ENCODE measurements around the gene DDX6.

The DDX6 gene

DNA sequence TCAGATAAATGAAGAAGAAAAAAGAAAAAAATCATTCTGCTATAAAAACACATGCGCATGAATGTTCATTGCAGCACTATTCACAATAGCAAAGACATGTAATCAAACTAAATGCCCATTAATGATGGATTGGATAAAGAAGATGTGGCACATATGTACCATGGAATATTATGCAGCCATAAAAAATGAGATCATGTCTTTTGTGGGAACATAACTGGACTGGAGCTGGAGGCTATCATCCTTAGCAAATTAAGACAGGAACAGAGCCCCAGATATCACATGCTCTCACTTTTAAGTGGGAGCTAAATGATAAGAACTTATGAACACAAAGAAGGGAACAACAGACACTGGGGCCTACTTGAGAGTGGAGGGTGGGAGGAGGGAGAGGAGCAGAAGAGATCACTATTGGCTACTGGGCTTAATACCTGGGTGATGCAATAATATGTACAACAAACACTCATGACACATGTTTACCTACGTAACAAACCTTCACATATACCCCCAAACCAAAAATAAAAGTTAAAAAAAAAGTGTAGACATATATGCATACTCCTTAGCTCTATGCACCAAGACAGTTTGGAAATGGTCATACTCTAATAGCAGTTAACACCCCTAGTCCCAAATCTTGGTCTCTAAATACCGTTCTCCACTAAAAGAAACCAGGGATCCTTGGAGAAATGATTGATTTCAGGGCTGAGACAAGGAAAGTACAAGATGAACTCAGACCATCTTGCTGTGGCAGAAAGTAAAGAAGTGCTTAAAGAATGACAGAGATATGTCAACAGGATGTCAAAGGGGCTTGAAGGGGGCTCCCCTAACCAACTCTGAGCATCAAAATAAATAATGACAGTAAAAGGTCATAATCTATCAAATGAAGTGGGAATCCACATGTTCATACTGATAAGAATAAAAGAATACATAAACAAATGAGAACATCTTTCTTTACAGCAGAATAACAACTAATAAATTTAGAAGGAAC, 17.1 kb upstream of the DDX6 start:
- CTCF ChIA-PET, result no interaction called here
- Mint-ChIP-seq H3K4me3 (no peak overlapping the region), H3K27me3 (peaks cover 4% of the 10 kb centered on the region), H3K4me1 (no peaks in the 10 kb centered on the region), H3K27ac (no peak overlapping the region), H3K36me3 (no peaks in the 10 kb centered on the region), H3K9me3 (no peaks in the 10 kb centered on the region)
- DNase-seq, result no peak

DNA sequence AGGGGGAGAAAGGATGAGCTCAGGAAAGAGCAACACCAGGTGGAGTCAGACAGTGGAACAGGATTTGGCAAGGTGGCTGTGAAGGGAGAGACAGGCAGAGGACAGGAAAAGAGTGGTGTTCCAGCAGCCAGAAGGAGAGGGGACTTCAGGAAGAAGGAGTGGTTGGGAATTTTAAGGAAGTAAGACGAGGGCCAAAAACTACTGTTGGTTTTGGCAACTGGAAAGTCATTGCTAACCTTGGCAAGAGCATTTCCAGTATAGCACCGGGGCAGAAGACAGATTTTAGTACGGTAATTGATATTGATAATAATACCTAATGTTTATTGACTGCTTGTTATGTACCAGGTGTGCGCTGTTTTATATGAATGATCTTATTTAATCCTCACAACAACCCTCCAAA, 15.4 kb upstream of the DDX6 start:
- H3K36me3 Mint-ChIP-seq, result no peaks in the 10 kb centered on the region
- DNase-seq, result no peak
- CTCF ChIA-PET, result no interaction called here

DNA sequence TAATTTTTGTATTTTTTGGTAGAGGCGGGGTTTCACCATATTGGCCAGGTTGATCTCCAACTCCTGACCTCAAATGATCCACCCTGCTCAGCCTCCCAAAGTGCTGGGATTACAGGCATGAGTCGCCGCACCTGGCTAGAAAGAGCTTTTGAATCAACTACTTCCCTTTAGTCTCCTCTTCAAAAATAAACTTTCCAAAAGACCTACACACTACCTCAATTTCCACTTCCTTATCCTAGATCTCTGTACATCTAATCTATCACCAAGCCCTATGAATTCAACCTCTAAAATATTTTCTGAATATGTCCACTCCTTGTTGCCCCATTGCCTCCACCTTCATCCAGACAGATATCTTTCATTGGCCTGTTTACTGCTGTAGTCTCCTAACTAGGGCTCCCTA, 13.1 kb upstream of the DDX6 start:
- Mint-ChIP-seq H3K27me3 (peaks cover 4% of the 10 kb centered on the region), H3K4me3 (no peak overlapping the region), H3K27ac (no peak overlapping the region), H3K9me3 (no peaks in the 10 kb centered on the region), H3K4me1 (no peaks in the 10 kb centered on the region), H3K36me3 (no peaks in the 10 kb centered on the region)
- CTCF ChIA-PET, result interaction anchor here (0.9 kb wide), 1 partner anchor 126 kb away, joined by 3 read pairs; no protein-coding TSS in a partner anchor
- DNase-seq, result no peak

More for the DNA sequence above, 15.4 kb upstream of the DDX6 start:
- H3K4me3 Mint-ChIP-seq, result no peak overlapping the region
- H3K9me3 Mint-ChIP-seq, result no peaks in the 10 kb centered on the region
- no peaks in the 10 kb centered on the region for H3K4me1 Mint-ChIP-seq
- H3K27ac Mint-ChIP-seq, result no peak overlapping the region
- H3K27me3 Mint-ChIP-seq, result peaks cover 4% of the 10 kb centered on the region

DNA sequence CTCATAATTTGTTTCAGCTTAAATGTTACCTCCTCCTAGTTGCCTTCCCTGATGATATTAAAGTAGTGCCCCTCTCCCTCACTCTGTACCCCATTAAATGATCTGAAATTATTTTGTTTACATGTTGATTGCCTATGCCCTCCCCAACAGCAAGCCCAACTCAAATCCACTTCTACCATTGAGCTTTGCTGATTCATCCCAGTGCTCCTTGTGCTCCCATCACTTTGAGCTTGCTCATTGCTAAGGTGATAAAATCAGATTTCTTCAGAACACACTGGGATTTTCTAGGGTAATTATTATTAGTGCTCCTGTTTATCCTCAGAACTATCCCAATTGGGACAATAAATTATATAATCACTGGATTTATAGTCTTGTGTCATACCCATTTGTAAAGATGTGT, 8.4 kb upstream of the DDX6 start:
- Mint-ChIP-seq H3K4me3 (no peak overlapping the region), H3K9me3 (no peaks in the 10 kb centered on the region), H3K27ac (no peak overlapping the region), H3K27me3 (peaks cover 14% of the 10 kb centered on the region), H3K4me1 (no peaks in the 10 kb centered on the region), H3K36me3 (no peaks in the 10 kb centered on the region)
- DNase-seq, result no peak
- CTCF ChIA-PET, result no interaction called here

DNA sequence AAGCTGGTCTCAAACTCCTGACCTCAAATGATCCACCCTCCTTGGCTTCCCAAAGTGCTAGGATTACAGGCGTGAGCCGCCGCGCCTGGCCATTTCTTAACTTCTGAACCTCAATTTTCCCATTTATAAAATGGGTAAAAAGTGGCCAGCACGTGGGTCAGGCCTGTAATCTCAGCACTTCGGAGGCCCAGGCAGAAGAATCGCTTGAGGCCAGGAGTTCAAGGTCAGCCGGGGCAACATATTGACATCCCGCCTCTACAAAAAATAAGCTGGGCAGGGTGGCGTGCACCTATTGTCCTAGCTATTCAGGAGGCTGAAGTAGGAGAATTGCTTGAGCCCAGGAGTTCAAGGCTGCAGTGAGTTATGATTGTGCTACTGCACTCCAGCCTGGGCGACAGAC, 6.5 kb upstream of the DDX6 start:
- no peak for DNase-seq
- peaks cover 2% of the 10 kb centered on the region for H3K36me3 Mint-ChIP-seq
- CTCF ChIA-PET, result no interaction called here
- peaks cover 14% of the 10 kb centered on the region for H3K27me3 Mint-ChIP-seq
- no peak overlapping the region for H3K27ac Mint-ChIP-seq
- no peaks in the 10 kb centered on the region for H3K9me3 Mint-ChIP-seq
- no peak overlapping the region for H3K4me3 Mint-ChIP-seq
- H3K4me1 Mint-ChIP-seq, result peaks cover 10% of the 10 kb centered on the region

DNA sequence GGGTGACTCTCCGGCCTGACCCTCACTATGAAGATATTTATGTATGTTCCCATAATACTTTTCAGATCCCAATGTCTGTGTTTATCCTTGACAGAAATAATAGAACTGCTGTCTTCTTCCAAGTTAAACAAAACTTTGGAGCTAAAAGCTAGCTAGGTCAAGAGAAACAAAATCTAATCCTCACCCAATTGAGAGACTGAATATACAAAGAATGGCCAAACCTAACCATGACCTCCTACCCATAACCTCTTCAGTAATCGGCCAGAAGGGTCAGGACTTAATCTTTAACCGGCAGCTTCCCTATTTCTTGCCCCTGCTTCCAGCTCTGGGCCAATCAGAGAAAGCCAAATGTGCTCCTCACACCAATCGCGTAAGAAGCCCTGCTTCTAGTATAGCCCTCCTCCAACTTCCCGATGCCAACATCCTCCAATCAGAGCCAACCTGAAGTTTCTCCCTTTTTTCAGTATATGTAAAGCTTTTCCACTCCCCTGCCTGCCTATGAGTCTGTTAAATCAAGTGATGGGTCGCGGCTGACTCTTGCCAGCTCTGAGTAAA, 1.7 kb upstream of the DDX6 start:
- peak overlapping the region; percentile 99 for H3K4me3 Mint-ChIP-seq
- CTCF ChIA-PET, result interaction anchor here (0.7 to 6.7 kb wide), 8 partner anchors 10 to 179 kb away, joined by 3 to 54 read pairs (median 4); partner anchors contain the start of gene CXCR5
- H3K9me3 Mint-ChIP-seq, result no peaks in the 10 kb centered on the region

DNA sequence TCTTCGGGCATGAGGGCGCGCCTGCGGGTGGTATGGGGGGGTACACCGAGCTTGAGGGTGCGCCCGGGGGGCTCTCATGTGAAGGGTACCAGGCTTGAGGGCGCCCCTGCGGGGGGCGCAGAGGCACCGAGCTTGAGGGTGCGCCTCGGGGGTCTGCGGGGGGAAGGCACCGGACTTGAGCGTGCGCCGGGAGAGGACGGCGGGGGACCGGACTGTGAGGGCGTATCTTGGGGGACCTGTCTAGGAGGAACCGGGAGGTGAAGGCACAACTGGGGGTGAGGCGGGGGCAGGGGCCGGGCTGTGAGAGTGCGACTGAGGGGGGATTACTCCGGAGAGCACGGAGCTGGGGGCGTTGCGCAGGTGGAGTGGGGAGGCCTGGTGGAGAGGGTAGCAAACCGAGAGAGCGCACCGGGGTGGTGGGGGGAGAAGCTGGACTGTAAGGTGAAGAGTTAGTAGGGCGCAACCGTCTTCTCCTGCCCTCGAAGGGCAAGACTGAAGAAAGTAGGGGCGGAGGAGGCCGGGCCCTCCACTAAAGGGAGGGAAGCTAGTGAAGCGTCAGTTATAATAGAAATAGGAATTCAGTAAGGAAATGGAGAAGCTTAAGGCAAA, 1.1 kb upstream of the DDX6 start:
- Mint-ChIP-seq H3K36me3 (peaks cover 20% of the 10 kb centered on the region), H3K27me3 (peaks cover 3% of the 10 kb centered on the region), H3K9me3 (no peaks in the 10 kb centered on the region), H3K4me1 (peaks cover 22% of the 10 kb centered on the region), H3K4me3 (peak overlapping the region; percentile 99), H3K27ac (peak overlapping the region; percentile 99)
- CTCF ChIA-PET, result interaction anchor here (0.9 to 6.7 kb wide), 9 partner anchors 11 to 138 kb away, joined by 3 to 54 read pairs (median 4); partner anchors contain the start of gene CXCR5
- peak; percentile 52 for DNase-seq

More for the DNA sequence above, 1.7 kb upstream of the DDX6 start:
- Mint-ChIP-seq H3K27me3 (peaks cover 6% of the 10 kb centered on the region), H3K27ac (peak overlapping the region; percentile 99), H3K4me1 (peaks cover 17% of the 10 kb centered on the region), H3K36me3 (peaks cover 17% of the 10 kb centered on the region)
- peak; percentile 68 for DNase-seq

DNA sequence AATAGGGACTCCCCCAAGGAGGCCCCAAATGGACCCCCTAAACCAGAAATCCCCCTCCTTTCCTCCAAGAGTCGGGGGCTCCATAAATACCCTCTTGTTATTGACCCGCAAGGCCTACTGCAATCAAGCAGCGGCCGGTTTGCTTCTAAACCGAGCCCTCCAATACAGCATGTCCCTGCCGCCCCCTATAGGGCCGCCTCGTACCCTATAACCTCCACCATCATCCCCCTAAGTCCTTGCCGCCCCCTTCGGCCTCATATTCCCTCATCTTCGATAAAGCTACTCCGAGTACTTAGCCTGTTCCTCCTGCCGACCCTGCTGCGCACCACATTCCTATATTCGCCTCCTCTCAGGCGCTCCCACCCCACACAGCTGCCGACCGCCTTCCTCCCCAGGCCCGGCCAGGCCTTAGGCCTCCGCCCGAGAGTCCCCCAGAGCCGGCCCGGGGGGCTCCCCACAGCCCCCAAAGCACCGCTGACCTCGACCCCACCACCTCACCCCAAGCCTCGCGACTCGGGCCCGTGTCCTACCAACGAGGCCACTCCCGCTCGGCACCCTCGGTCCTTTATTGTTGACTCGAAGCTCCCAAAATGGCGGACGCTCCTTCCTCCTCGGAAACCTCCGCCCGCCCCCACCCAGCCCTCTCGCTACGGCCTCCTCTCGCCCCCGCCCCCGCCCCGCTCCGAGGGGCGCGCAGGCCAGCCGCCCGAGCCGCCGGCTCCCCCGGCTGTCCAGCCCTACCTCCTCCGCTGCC, 430 bp downstream of the DDX6 start:
- peaks cover 32% of the 10 kb centered on the region for H3K36me3 Mint-ChIP-seq
- CTCF ChIA-PET, result interaction anchor here (1.0 to 6.7 kb wide), 9 partner anchors 27 to 135 kb away, joined by 3 to 54 read pairs (median 4); partner anchors contain the start of genes BCL9L and CXCR5
- peak overlapping the region; percentile 99 for H3K4me3 Mint-ChIP-seq

DNA sequence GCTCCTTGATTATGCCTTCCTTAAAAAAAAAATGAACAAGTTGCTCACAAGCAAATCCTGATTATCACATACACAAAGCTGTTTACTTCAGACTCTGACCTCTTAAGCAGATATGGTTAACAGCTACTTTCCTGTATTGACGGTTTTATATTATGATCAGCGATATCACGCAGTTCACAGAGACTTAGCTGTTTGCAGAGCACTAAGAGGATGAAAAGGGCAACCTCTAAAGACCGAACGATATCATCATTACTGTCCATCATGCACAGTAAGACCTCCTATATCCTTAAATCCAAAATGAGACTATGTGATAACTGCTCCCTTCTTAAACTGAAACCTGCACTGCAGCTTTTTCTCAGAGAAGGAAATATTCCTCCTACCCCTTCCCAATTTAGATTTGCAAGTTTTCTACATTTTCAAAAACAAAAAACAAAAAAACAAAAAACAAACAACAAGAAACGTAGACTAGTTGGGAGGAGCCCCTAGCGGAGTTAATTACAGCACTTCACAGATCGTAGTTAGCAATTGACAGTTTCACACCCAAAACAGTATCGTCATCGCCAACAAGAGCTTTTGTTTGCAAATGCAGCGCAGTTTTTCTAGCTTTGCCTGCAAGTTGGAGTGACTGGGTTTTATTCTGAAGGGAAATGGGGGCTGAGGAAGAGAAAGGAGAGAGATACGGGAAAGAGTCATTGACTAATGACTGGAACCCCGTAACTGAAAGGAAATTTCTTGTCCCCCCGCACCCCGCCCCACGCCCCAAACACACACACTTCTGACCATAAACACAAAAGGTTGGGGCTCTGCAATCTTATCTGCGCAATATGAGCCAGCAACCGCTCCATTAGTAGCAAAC, 1.2 kb downstream of the DDX6 start:
- no peaks in the 10 kb centered on the region for H3K9me3 Mint-ChIP-seq
- peak overlapping the region; percentile 99 for H3K27ac Mint-ChIP-seq
- H3K36me3 Mint-ChIP-seq, result peaks cover 35% of the 10 kb centered on the region
- peaks cover 3% of the 10 kb centered on the region for H3K27me3 Mint-ChIP-seq
- peak; percentile 43 for DNase-seq
- CTCF ChIA-PET, result interaction anchor here (0.7 to 6.7 kb wide), 13 partner anchors 9 to 150 kb away, joined by 3 to 54 read pairs (median 4); partner anchors contain the start of genes BCL9L and CXCR5
- H3K4me3 Mint-ChIP-seq, result peak overlapping the region; percentile 99
- H3K4me1 Mint-ChIP-seq, result peaks cover 42% of the 10 kb centered on the region

More for the DNA sequence above, 430 bp downstream of the DDX6 start:
- DNase-seq, result peak; percentile 68
- Mint-ChIP-seq H3K9me3 (no peaks in the 10 kb centered on the region), H3K4me1 (peaks cover 38% of the 10 kb centered on the region), H3K27ac (peak overlapping the region; percentile 99), H3K27me3 (peaks cover 3% of the 10 kb centered on the region)

DNA sequence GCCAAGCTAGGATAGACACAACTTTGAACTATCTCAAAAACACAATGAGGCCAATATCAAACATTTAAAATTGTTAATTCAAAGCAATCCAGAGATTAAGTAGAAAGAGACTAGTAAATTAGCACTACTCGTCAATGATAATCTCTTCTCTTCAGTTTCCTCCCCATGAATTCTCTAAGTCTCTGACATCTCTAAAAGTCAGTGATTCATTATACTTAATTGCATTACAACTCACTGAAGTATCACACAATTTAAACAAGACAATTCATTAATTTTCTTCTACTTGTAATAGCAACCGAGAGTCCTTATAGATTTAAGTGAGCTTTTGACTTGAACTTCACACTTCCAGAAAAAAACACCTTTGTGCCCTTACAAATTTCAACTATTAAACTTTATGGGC, 4.3 kb downstream of the DDX6 start:
- Mint-ChIP-seq H3K27me3 (peaks cover 3% of the 10 kb centered on the region), H3K9me3 (no peaks in the 10 kb centered on the region), H3K4me3 (peak overlapping the region; percentile 44), H3K36me3 (peaks cover 44% of the 10 kb centered on the region), H3K27ac (peak overlapping the region; percentile 42), H3K4me1 (peaks cover 40% of the 10 kb centered on the region)
- no peak for DNase-seq
- CTCF ChIA-PET, result interaction anchor here (2.0 to 6.7 kb wide), 2 partner anchors 97 to 109 kb away, joined by 8 to 54 read pairs; no protein-coding TSS in a partner anchor

DNA sequence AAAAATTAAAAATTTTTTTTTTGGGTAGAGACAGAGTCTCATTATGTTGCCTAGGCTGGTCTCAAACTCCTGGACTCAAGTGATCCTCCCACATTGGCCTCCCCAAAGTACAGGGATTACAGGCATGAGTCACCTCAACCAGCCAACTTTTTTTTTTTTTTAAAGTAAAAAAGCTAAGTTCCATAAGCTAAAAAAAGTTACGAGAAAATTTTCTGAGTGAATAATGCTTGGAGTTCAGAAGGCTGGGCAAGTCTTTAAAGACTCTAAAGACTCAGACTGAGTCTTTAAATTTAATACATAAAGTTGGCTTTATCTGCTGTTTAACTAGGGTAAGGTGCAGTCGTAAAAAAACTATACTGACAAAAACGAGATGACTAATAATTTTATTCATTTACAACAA, 5.6 kb downstream of the DDX6 start:
- DNase-seq, result no peak
- Mint-ChIP-seq H3K36me3 (peaks cover 45% of the 10 kb centered on the region), H3K4me3 (no peak overlapping the region), H3K4me1 (peaks cover 42% of the 10 kb centered on the region), H3K27ac (no peak overlapping the region), H3K27me3 (no peaks in the 10 kb centered on the region), H3K9me3 (no peaks in the 10 kb centered on the region)
- CTCF ChIA-PET, result interaction anchor here (0.6 to 2.0 kb wide), 4 partner anchors 96 to 355 kb away, joined by 3 to 8 read pairs (median 3); partner anchors contain the start of gene CXCR5

DNA sequence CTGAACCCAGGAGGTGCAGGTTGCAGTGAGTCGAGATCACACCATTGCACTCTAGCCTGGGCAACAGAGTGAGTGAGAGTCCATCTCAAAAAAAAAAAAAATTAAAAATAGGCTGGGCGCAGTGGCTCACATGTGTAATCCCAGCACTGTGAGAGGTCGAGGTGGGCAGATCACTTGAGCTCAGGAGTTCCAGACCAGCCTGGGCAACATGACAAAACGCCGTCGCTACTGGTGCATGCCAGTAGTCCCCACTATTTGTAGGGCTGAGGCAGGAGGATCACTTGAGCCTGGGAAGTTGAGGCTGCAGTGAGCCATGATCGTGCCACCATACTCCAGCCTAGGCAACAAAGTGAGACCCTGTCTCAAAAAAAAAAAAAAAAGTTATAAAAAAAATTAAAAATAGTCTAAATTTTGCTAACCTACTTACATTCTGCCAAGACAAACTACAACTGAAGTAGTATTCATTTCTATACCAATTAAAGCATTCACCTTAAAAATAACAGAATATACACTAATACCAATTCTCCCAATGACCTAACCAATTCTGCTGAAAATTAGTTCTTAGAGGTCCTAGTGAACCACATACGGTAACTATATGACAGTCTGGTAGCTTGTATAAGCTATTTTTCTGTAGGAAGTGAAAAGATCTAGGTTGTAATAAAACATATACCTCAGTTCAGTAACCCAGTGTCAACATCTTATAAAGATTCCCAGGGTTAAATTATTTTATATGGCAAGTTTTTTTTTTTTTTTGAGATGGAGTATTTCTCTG, 7.1 kb downstream of the DDX6 start:
- DNase-seq, result no peak
- no peak overlapping the region for H3K27ac Mint-ChIP-seq
- H3K27me3 Mint-ChIP-seq, result no peaks in the 10 kb centered on the region
- peaks cover 41% of the 10 kb centered on the region for H3K4me1 Mint-ChIP-seq
- CTCF ChIA-PET, result interaction anchor here (0.6 to 1.2 kb wide), 7 partner anchors 16 to 219 kb away, joined by 3 to 4 read pairs (median 3); no protein-coding TSS in a partner anchor
- no peak overlapping the region for H3K4me3 Mint-ChIP-seq
- H3K36me3 Mint-ChIP-seq, result peaks cover 46% of the 10 kb centered on the region
- no peaks in the 10 kb centered on the region for H3K9me3 Mint-ChIP-seq

All from activated naive CD4-positive, alpha-beta T cell treated with anti-CD3 and anti-CD28 coated beads, Interleukin-2, amount 10 ng/mL, durations not matched to agents 7 days and 5 days (primary cell).